ENCODE measurements around the gene AGBL1.

DNA sequence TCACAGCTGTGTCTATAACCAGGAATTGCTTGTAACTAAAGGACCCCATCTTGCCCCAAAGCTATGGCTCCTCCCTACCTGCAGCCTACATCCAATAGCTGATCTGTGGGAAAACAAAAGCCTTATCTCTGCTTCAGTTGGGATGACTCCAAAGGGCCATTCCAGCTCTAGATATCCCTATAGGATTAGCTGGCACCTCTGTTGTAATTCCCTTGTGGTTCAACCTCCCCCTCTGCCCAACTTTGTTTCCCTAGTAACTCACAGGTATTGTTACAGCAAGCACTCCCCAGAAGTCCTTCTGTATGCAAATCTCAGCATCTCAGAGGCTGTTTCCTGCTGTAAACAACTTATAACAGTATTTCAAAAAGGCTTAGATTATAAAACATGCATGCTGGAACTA is 478.6 kb downstream of the AGBL1 start:
- TF ChIP-seq, protein P1, sequence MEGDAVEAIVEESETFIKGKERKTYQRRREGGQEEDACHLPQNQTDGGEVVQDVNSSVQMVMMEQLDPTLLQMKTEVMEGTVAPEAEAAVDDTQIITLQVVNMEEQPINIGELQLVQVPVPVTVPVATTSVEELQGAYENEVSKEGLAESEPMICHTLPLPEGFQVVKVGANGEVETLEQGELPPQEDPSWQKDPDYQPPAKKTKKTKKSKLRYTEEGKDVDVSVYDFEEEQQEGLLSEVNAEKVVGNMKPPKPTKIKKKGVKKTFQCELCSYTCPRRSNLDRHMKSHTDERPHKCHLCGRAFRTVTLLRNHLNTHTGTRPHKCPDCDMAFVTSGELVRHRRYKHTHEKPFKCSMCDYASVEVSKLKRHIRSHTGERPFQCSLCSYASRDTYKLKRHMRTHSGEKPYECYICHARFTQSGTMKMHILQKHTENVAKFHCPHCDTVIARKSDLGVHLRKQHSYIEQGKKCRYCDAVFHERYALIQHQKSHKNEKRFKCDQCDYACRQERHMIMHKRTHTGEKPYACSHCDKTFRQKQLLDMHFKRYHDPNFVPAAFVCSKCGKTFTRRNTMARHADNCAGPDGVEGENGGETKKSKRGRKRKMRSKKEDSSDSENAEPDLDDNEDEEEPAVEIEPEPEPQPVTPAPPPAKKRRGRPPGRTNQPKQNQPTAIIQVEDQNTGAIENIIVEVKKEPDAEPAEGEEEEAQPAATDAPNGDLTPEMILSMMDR (IDR thresholded peaks at IDR 0.05): no peak
- TF ChIP-seq POLR2A (IDR thresholded peaks at IDR 0.05): no peak

All from right lobe of liver (tissue), 4 donors.